Activated T-cell treated with anti-CD3 and anti-CD28 coated beads, Interleukin-2, amount 50 U/mL, for 4 hours (primary cell): ENCODE results near the gene RASAL2. TPM values are rescaled to one million over a fixed set of nuclear protein-coding genes. Genes with fewer than 3 reads are reported as not detected.

Source experiments
- ATAC-seq, 2 donors: fragments of 200-7000 bp; cut with Tn5 transposase; one replicate each; pipeline ENCODE4 v1.10.0; 2021
- DNase-seq: peaks from one replicate; pipeline ENCODE4 v3.0.0-alpha.2; 2020
- H3K27me3 Mint-ChIP-seq: one replicate; pipeline ENCODE4 v1.8.0; 2021; ENCODE audit warnings: low read depth, mixed read lengths
- H3K36me3 Mint-ChIP-seq: one replicate; pipeline ENCODE4 v1.8.0; 2022; ENCODE audit warnings: mixed read lengths; ENCODE audit not compliant: insufficient read depth
- H3K4me1 Mint-ChIP-seq: one replicate; pipeline ENCODE4 v1.8.0; 2021; ENCODE audit warnings: low read depth, mixed read lengths
- H3K4me3 Mint-ChIP-seq: one replicate; pipeline ENCODE4 v1.8.0; 2021; ENCODE audit warnings: mild to moderate bottlenecking, moderate library complexity, mixed read lengths
- H3K9me3 Mint-ChIP-seq: one replicate; pipeline ENCODE4 v1.8.0; 2021; ENCODE audit warnings: mixed read lengths
- total RNA-seq, 3 donors: library from RNA; stranded (reverse); gene quantifications; one replicate each; pipeline ENCODE4 v1.2.1, GENCODE V29; 2021

The RASAL2 gene
- total RNA-seq, 3 donors from 2014 or later: 0.03 to 0.15 (median 0.08) TPM

GRCh38 chr1:178530502-178530901, 436.6 kb downstream of the RASAL2 start:
- H3K4me3 Mint-ChIP-seq: no peak overlapping the region
- H3K27me3 Mint-ChIP-seq: no peaks in the 10 kb centered on the region
- DNase-seq (no peak), ATAC-seq (no peak)
- H3K36me3 Mint-ChIP-seq: no peaks in the 10 kb centered on the region
- H3K9me3 Mint-ChIP-seq: no peaks in the 10 kb centered on the region
- peaks cover 2% of the 10 kb centered on the region for H3K4me1 Mint-ChIP-seq

GRCh38 chr1:178531887-178532286, 438.0 kb downstream of the RASAL2 start:
- no peaks in the 10 kb centered on the region for H3K36me3 Mint-ChIP-seq
- no peak for DNase-seq
- peaks cover 2% of the 10 kb centered on the region for H3K4me1 Mint-ChIP-seq
- peak in 1 of 2 donors; percentile 22 for ATAC-seq
- H3K9me3 Mint-ChIP-seq: no peaks in the 10 kb centered on the region
- H3K4me3 Mint-ChIP-seq: no peak overlapping the region
- H3K27me3 Mint-ChIP-seq: no peaks in the 10 kb centered on the region

GRCh38 chr1:178532392-178532791, 438.5 kb downstream of the RASAL2 start:
- peak; percentile 83 to 85 for ATAC-seq
- DNase-seq: peak; percentile 73
- Mint-ChIP-seq H3K9me3 (no peaks in the 10 kb centered on the region), H3K4me1 (peaks cover 2% of the 10 kb centered on the region), H3K4me3 (no peak overlapping the region), H3K27me3 (no peaks in the 10 kb centered on the region), H3K36me3 (no peaks in the 10 kb centered on the region)

DNA sequence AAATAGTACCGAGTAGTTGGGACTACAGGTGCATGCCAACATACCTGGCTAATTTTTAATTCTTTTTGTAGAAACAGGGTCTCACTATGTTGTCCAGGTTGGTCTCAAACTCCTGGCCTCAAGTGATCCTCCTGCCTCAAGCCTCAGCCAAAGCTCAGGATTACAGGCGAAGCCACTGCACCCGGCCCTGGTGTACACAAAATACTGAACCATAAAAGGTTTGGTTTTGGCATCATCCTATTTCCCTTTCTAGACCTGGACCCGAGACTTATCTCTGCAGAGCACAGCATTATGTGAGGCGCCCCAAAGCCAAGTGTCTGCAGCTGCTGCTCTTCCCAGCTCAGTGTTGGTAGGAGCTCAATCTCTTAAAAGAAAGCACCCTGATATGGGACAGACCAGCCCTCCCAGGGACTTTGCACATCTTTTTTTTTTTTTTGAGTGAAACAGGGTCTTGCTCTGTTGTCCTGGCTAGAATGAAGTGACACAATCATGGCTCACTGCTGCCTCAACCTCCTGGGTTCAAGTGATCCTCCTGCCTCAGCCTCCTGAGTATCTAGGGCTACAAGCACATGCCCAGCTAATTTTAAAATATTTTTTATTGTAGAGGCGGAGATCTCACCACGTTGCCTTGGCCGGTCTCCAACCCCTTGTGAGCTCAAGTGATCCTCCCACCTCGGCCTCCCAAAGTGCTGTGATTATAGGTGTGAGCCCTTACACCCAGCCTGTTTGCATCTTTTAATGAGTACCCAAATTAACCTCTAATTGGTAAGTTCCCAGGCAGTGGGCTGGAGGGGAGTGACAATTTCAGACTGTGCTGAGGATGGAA, 439.4 kb downstream of the RASAL2 start:
- H3K27me3 Mint-ChIP-seq: no peaks in the 10 kb centered on the region
- DNase-seq (no peak), ATAC-seq (no peak)
- no peaks in the 10 kb centered on the region for H3K36me3 Mint-ChIP-seq
- H3K4me1 Mint-ChIP-seq: peaks cover 2% of the 10 kb centered on the region
- no peaks in the 10 kb centered on the region for H3K9me3 Mint-ChIP-seq
- H3K4me3 Mint-ChIP-seq: no peak overlapping the region

Other genes with a start within 250 kb of the RASAL2 start
- not detected for gene SEC16B, start 124.0 kb upstream of the RASAL2 start, total RNA-seq